Brain microvascular endothelial cell (primary cell): ENCODE measurements around the gene GLRA1.
A peak's percentile ranks its signal among the peaks of the same experiment; 100 is the strongest.

Experiments used
- DNase-seq: peaks from one replicate; pipeline ENCODE4 v3.0.0-alpha.2; 2020
- H3K27ac ChIP-seq: fragments of 250-450 bp; sonication (Bioruptor Pico); 2 replicates; pipeline ENCODE4 v1.5.1; 2020; ENCODE audit warnings: mild to moderate bottlenecking, moderate library complexity
- H3K27me3 ChIP-seq: fragments of 250-450 bp; sonication (Bioruptor Pico); replicated peaks from 2 replicates; pipeline ENCODE4 v1.5.1; 2020; ENCODE audit warnings: mild to moderate bottlenecking
- H3K36me3 ChIP-seq: fragments of 250-450 bp; sonication (Bioruptor Pico); replicated peaks from 2 replicates; pipeline ENCODE4 v1.5.1; 2020; ENCODE audit warnings: mild to moderate bottlenecking
- H3K4me3 ChIP-seq: 2 replicates; pipeline ENCODE4 v1.5.1; 2011; ENCODE audit warnings: low read depth, mild to moderate bottlenecking, control low read depth, low read length, moderate library complexity
- in situ Hi-C: cut with HindIII; loops from 2 replicates; pipeline ENCODE4 v1.10.0; 2017; ENCODE audit warnings: low sequenced_read_pairs, low pct_ligation_motif_present
- TF ChIP-seq, protein P1 (sequence below): IDR thresholded peaks from 2 replicates; pipeline ENCODE4 v1.5.1; 2011; ENCODE audit warnings: low read depth, mild to moderate bottlenecking, moderate library complexity, low read length, control low read depth, inconsistent platforms; ENCODE audit errors: missing control alignments

Gene GLRA1

DNA sequence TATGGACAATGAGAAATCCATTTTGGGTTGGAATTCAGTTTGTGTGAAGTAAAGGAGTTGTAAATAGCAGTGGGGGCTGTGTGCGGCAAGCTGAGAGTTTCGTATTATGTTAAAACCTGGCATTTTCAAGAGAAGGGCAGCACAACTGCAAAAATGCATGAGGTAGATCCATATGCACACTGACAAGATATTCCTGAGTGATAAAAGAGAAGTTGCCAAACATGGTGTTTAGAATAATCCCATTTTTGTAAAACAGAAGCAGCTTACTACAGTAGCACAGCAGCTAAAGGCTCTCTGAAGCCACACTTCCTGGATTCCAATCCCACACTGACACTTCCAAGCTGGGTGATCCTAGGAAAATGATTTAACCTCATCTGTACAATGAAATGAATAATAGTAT lies 11.2 kb downstream of the GLRA1 start:
- TF ChIP-seq, protein P1, sequence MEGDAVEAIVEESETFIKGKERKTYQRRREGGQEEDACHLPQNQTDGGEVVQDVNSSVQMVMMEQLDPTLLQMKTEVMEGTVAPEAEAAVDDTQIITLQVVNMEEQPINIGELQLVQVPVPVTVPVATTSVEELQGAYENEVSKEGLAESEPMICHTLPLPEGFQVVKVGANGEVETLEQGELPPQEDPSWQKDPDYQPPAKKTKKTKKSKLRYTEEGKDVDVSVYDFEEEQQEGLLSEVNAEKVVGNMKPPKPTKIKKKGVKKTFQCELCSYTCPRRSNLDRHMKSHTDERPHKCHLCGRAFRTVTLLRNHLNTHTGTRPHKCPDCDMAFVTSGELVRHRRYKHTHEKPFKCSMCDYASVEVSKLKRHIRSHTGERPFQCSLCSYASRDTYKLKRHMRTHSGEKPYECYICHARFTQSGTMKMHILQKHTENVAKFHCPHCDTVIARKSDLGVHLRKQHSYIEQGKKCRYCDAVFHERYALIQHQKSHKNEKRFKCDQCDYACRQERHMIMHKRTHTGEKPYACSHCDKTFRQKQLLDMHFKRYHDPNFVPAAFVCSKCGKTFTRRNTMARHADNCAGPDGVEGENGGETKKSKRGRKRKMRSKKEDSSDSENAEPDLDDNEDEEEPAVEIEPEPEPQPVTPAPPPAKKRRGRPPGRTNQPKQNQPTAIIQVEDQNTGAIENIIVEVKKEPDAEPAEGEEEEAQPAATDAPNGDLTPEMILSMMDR, result no peak
- Histone ChIP-seq H3K27ac (no peak overlapping the region), H3K36me3 (no peaks in the 10 kb centered on the region), H3K4me3 (no peak overlapping the region), H3K27me3 (no peaks in the 10 kb centered on the region)
- DNase-seq, result no peak
- in situ Hi-C loops, result no loop called here

DNA sequence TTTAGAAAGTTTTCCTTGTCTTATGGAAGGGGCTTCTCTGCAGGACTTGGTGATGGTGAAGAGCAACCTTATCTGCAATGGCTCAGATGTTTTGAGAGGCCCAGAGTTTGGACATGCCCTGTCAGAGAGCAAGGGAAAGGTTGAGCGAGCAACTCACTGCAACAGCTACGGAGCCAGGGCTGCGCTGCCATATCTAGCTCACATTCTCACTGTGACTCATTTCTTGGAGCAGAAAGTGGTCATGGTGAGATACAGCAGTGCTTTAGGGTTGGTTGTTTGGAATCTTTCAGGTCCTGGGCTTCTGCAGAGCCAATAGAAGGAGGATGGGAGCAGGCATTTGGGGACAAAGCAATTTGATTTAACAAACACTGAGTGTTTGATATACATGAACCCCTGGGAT lies 12.3 kb downstream of the GLRA1 start:
- TF ChIP-seq, protein P1, result no peak
- Histone ChIP-seq H3K4me3 (no peak overlapping the region), H3K27me3 (no peaks in the 10 kb centered on the region), H3K36me3 (no peaks in the 10 kb centered on the region), H3K27ac (no peak overlapping the region)
- DNase-seq, result peak; percentile 12
- in situ Hi-C loops, result no loop called here

DNA sequence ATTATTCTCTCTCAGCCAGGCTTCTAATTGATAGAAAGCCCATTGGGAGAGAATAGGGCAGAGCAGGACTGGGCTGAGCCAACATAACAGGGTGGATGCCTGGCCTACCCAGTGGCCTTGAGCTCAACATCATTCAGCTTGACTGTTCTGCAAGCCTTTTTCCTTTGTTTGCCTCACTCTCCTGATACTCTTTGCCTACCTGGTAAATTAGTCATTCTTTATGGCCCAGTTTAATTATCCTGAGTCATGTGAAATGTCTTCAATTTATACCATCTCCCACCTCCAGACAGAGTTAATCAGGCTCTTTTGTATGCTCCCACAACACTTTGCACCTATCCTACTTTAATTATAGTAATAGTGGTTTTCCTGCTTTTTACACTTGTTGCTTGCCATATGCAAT lies 13.6 kb downstream of the GLRA1 start:
- no peaks in the 10 kb centered on the region for H3K27me3 ChIP-seq
- no peaks in the 10 kb centered on the region for H3K36me3 ChIP-seq
- no peak overlapping the region for H3K4me3 ChIP-seq
- H3K27ac ChIP-seq, result no peak overlapping the region
- TF ChIP-seq, protein P1, result no peak
- in situ Hi-C loops, result no loop called here
- DNase-seq, result no peak

DNA sequence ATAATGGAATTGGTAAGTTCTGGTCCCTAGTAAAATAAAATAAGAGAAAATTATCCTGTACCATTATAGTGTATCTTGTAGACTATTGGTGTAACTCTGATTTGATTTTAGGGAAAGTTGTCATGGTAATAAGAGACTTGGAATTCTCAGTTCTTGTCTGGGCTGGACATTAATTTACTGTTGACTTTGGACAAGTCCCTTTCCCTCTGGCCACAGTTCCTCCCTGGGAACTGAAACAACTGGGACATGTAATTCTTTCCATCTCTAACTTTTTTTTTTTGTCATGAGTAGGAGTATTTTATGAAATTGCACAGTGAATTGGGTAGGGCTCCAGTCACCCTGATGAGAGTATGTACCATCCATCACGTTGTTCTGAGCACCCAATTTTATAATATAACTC lies 15.0 kb downstream of the GLRA1 start:
- Histone ChIP-seq H3K4me3 (no peak overlapping the region), H3K36me3 (no peaks in the 10 kb centered on the region), H3K27me3 (no peaks in the 10 kb centered on the region), H3K27ac (no peak overlapping the region)
- DNase-seq, result no peak
- TF ChIP-seq, protein P1, result no peak
- in situ Hi-C loops, result no loop called here

DNA sequence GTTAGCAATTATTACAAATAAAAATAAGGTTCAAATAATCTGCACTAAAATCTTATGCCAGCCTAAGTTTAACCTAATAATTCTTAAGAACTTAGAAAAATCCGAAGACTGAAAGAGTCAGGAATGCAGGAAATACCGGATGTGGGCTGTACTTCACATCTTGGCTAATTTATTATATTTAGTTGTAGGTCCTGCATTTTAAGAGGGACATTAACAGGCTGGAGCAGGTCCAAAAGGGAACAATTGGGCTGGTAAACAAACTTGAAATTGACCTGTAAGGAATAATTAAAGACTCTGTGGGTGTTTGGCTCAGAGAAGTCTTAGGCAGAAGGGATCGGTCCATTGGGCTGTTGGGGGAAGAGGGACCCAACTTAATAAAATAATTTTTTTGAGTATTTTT lies 18.4 kb downstream of the GLRA1 start:
- in situ Hi-C loops, result no loop called here
- Histone ChIP-seq H3K36me3 (no peaks in the 10 kb centered on the region), H3K27ac (no peak overlapping the region), H3K27me3 (no peaks in the 10 kb centered on the region), H3K4me3 (no peak overlapping the region)
- TF ChIP-seq, protein P1, result no peak
- DNase-seq, result no peak

DNA sequence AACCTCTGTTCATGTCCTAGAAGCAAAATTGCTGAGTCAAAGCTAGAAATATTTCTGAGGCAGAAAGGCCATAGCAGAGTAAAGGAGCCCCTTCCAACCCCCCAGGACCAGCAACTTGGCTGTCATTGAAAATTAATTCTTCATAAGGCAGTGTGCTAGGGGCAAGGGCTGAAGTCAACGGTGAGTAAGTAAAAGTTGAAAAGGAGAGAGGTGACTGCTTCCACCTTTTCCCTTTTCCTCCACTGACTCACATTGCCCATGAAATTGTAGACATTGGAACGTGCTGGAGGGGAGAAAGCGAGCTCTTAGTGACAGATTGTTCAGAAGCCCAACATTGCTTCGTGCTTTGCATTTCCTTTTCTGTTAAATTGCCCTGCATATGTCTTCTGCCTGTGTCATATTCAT lies 19.1 kb downstream of the GLRA1 start:
- TF ChIP-seq, protein P1, result no peak
- DNase-seq, result peak; percentile 15
- Histone ChIP-seq H3K27ac (no peak overlapping the region), H3K4me3 (no peak overlapping the region), H3K27me3 (no peaks in the 10 kb centered on the region), H3K36me3 (no peaks in the 10 kb centered on the region)
- in situ Hi-C loops, result no loop called here
